Lower leg skin (tissue), 3 donors: ENCODE measurements around the gene ZBTB16.

Source experiments
- POLR2A ChIP-seq, 2 donors: fragments of 450-650 bp; IDR thresholded peaks; one replicate each; pipeline ENCODE4 v1.6.1; 2016 to 2017; ENCODE audit warnings: antibody characterized with exemption in 2 of 2, mild to moderate bottlenecking in 1 of 2, moderate library complexity in 1 of 2
- TF ChIP-seq, protein P1 (sequence below), 3 donors: fragments of 450-650 bp; IDR thresholded peaks; one replicate each; pipeline ENCODE4 v1.5.1; 2016; ENCODE audit warnings: antibody characterized with exemption in 3 of 3, mild to moderate bottlenecking in 3 of 3, moderate library complexity in 2 of 3

DNA sequence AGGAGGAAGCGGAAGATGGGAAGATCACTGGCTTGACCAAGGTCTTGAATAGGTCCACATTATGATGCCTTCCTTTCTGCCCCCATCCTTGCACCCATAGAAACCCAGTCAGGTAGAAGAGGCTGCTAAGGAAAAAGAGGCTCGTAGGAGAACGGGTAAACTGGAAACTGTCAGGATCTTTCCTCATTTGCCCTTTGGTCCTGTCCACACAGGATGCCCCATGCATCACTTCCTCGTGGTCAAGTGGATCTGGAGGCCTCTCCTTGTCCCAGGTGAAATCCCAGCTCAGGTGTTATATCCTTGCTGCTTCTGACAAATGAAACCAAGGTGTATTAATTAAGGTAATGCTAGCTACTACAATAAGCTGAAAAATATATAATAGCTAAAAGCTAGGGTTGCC is 8.0 kb upstream of the ZBTB16 start:
- TF ChIP-seq POLR2A (IDR thresholded peaks at IDR 0.05) = no peak
- TF ChIP-seq, protein P1, sequence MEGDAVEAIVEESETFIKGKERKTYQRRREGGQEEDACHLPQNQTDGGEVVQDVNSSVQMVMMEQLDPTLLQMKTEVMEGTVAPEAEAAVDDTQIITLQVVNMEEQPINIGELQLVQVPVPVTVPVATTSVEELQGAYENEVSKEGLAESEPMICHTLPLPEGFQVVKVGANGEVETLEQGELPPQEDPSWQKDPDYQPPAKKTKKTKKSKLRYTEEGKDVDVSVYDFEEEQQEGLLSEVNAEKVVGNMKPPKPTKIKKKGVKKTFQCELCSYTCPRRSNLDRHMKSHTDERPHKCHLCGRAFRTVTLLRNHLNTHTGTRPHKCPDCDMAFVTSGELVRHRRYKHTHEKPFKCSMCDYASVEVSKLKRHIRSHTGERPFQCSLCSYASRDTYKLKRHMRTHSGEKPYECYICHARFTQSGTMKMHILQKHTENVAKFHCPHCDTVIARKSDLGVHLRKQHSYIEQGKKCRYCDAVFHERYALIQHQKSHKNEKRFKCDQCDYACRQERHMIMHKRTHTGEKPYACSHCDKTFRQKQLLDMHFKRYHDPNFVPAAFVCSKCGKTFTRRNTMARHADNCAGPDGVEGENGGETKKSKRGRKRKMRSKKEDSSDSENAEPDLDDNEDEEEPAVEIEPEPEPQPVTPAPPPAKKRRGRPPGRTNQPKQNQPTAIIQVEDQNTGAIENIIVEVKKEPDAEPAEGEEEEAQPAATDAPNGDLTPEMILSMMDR (IDR thresholded peaks at IDR 0.05) = no peak
